GM18517 (cell line): ENCODE data around the gene ZNF219.

Source experiments
- ATAC-seq: cut with Tn5 transposase; IDR thresholded peaks from one replicate; pipeline ENCODE4 v1.9.1; 2021; ENCODE audit warnings: mild to moderate bottlenecking, moderate library complexity; ENCODE audit not compliant: unreplicated experiment

ZNF219 gene

GRCh38 chr14:21088687-21089086, 9.8 kb downstream of the ZNF219 start:
- ATAC-seq, result no peak

- no peak for ATAC-seq
These were observed 11.0 kb downstream of the ZNF219 start for GRCh38 chr14:21087294-21088091.

- no peak for ATAC-seq
These were observed 11.6 kb downstream of the ZNF219 start for GRCh38 chr14:21086908-21087293.

- no peak for ATAC-seq
These were observed 13.2 kb downstream of the ZNF219 start for GRCh38 chr14:21084998-21085853.

GRCh38 chr14:21084396-21084795, 14.1 kb downstream of the ZNF219 start:
- ATAC-seq, result no peak

- no peak for ATAC-seq
These were observed 14.7 kb downstream of the ZNF219 start for GRCh38 chr14:21083565-21084325.

GRCh38 chr14:21081521-21082142, 16.8 kb downstream of the ZNF219 start:
- ATAC-seq, result no peak

GRCh38 chr14:21078726-21079125, 19.7 kb downstream of the ZNF219 start:
- no peak for ATAC-seq

- no peak for ATAC-seq
These were observed 20.2 kb downstream of the ZNF219 start for GRCh38 chr14:21078287-21078686.

GRCh38 chr14:21077672-21078071, 20.8 kb downstream of the ZNF219 start:
- ATAC-seq, result no peak

- ATAC-seq, result no peak
These were observed 22.6 kb downstream of the ZNF219 start for GRCh38 chr14:21075719-21076437.

GRCh38 chr14:21074398-21075272, 23.8 kb downstream of the ZNF219 start:
- ATAC-seq, result no peak

- no peak for ATAC-seq
These were observed 24.5 kb downstream of the ZNF219 start for GRCh38 chr14:21073921-21074320.

GRCh38 chr14:21072781-21073339, 25.6 kb downstream of the ZNF219 start:
- ATAC-seq, result no peak

- ATAC-seq, result no peak
These were observed 26.4 kb downstream of the ZNF219 start for GRCh38 chr14:21072031-21072473.

- peak; percentile 73 for ATAC-seq
These were observed 27.0 kb downstream of the ZNF219 start for GRCh38 chr14:21071225-21072030.

GRCh38 chr14:21070610-21071224, 27.7 kb downstream of the ZNF219 start:
- ATAC-seq, result no peak
